Measurements from ENCODE around the gene ZNF547.

- no peak for TF ChIP-seq CTCF (conservative IDR thresholded peaks at IDR 0.05; ENCODE audit: low read depth, low read length)
- no peak for TF ChIP-seq EZH2 (IDR thresholded peaks at IDR 0.05; ENCODE audit: borderline replicate concordance, low read depth, low read length, poor library complexity, severe bottlenecking)
Observed at GRCh38 chr19:57327993-57328392, 35.4 kb upstream of the ZNF547 start.
